H1 (cell line): Measurements from ENCODE around the gene C17orf50. TPM values are rescaled to one million over a fixed set of nuclear protein-coding genes. Genes with fewer than 3 reads are reported as not detected.

Source experiments
- ATF3 ChIP-seq: IDR thresholded peaks from 2 replicates; pipeline ENCODE4 v1.6.1; 2011; ENCODE audit warnings: low read depth, mild to moderate bottlenecking, low read length; ENCODE audit not compliant: insufficient read depth
- BRCA1 ChIP-seq: IDR thresholded peaks from 2 replicates; pipeline ENCODE4 v1.6.1; 2012; ENCODE audit warnings: low read depth, low read length, improper control_type of control experiment
- CHD7 ChIP-seq: fragments of 300-600 bp; sonication (generic); IDR thresholded peaks from 2 replicates; pipeline ENCODE4 v1.7.1; 2012; ENCODE audit warnings: low read length, moderate library complexity, mild to moderate bottlenecking, inconsistent platforms; ENCODE audit not compliant: insufficient replicate concordance
- FOSL1 ChIP-seq: IDR thresholded peaks from 2 replicates; pipeline ENCODE4 v1.6.1; 2011; ENCODE audit warnings: mild to moderate bottlenecking, low read depth, low read length, moderate library complexity; ENCODE audit not compliant: insufficient read depth
- SAP30 ChIP-seq: fragments of 300-600 bp; sonication (generic); IDR thresholded peaks from 2 replicates; pipeline ENCODE4 v1.7.1; 2012; ENCODE audit warnings: low read length, moderate library complexity, mild to moderate bottlenecking, inconsistent platforms; ENCODE audit not compliant: insufficient read depth, insufficient replicate concordance
- TBP ChIP-seq: IDR thresholded peaks from 2 replicates; pipeline ENCODE4 v1.6.1; 2011; ENCODE audit warnings: low read depth, low read length, improper control_type of control experiment
- polyA plus RNA-seq, 7 experiments: library from polyadenylated mRNA; depleted of rRNA in 3 of 7; stranded (reverse) in 5 of 7; unstranded in 2 of 7; fragments of >200 nt in 5 of 7; fragments of 200-250 nt in 2 of 7; gene quantifications; 1 replicate in 5 of 7; 2 replicates in 1 of 7; 4 replicates in 1 of 7; pipeline versions ENCODE4 v1.2.1 to v1.2.3, GENCODE V29; 2011 to 2013; ENCODE audit warnings: missing spikeins in 2 of 7, mixed read lengths in 2 of 7
- total RNA-seq: library from RNA; stranded (reverse); fragmentation: NEBNext Ultra II Directional; extraction: Animal tissue kit (Norgen Biotek cat#: 25700); gene quantifications from 2 replicates; pipeline ENCODE4 v1.2.1, GENCODE V29; 2021

C17orf50 gene
- total and polyA plus RNA-seq, 2 of the 8 experiments (the other 6 are each of a cell fraction or from before 2014, with no cell fraction given): 0.12 TPM; not detected in 1

GRCh38 chr17:35791681-35792350 lies 31.1 kb downstream of the C17orf50 start (continued):
- no peak for TF ChIP-seq FOSL1
- TF ChIP-seq ATF3: no peak
- TF ChIP-seq TBP: no peak
- TF ChIP-seq SAP30: no peak
- no peak for TF ChIP-seq BRCA1
- no peak for TF ChIP-seq CHD7
